Tibial nerve (tissue), 4 donors: ENCODE results near the gene TBL2.

Source experiments
- CTCF ChIP-seq, 5 experiments: fragments of 200-600 bp in 3 of 5; fragments of 450-650 bp in 2 of 5; sonication (generic) in 3 of 5; IDR thresholded peaks; one replicate each; pipeline ENCODE4 v1.5.1; 2016 to 2019; ENCODE audit warnings: antibody characterized with exemption in 5 of 5, mild to moderate bottlenecking in 3 of 5, moderate library complexity in 2 of 5
- EP300 ChIP-seq, 2 donors: sonication (generic); formaldehyde crosslinking; IDR thresholded peaks; one replicate each; pipeline ENCODE4 v1.6.1; 2017; ENCODE audit warnings: antibody characterized with exemption in 2 of 2, mild to moderate bottlenecking in 1 of 2

DNA sequence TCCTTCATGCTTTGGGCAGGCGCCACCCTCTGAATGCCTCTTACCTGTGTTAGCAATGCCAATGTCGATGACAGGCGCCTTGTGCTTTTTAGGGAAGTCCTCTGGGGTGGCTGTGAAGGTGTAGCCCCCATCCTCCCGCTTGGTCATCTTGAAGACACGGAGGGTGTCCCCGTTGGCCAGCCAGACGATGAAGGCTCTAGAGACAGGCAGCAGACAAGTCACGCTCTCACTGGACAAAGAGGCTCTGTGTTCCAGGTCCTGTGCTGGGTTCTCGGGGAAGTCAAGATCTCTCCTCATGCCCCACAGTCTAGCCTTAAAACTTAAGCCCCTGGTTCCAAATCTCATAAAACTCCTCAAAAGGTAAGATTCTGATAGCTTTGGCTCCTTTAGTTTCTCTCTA lies 5.1 kb downstream of the TBL2 start:
- TF ChIP-seq CTCF (IDR thresholded peaks at IDR 0.05) = no peak
- TF ChIP-seq EP300 (IDR thresholded peaks at IDR 0.05) = no peak
